OCI-LY1 (cell line): ENCODE results near the gene ROPN1L.

Experiments
- H2AFZ ChIP-seq: fragments of 200-600 bp; sonication (generic), shearing (Covaris generic); 2 replicates; pipeline ENCODE4 v1.6.0; 2014; ENCODE audit warnings: antibody characterized with exemption, mild to moderate bottlenecking, low read length
- H3F3A ChIP-seq: fragments of 200-600 bp; sonication (generic), shearing (Covaris generic); 2 replicates; pipeline ENCODE4 v1.6.0; 2014; ENCODE audit warnings: mild to moderate bottlenecking, antibody characterized with exemption, low read length, moderate library complexity; ENCODE audit not compliant: insufficient read depth
- H3K27ac ChIP-seq: fragments of 200-600 bp; sonication (generic); 2 replicates; pipeline ENCODE4 v1.5.1; 2014; ENCODE audit warnings: low read length, mixed run types, mild to moderate bottlenecking, low read depth; ENCODE audit not compliant: poor library complexity, severe bottlenecking
- H3K27me3 ChIP-seq: fragments of 200-600 bp; sonication (generic); 2 replicates; pipeline ENCODE4 v1.6.0; 2014; ENCODE audit warnings: antibody characterized with exemption, mild to moderate bottlenecking, low read length, moderate library complexity; ENCODE audit not compliant: insufficient read depth
- H3K36me3 ChIP-seq: fragments of 200-600 bp; sonication (generic); 2 replicates; pipeline ENCODE4 v1.6.1; 2014; ENCODE audit warnings: mild to moderate bottlenecking, antibody characterized with exemption, low read length, moderate library complexity, mixed read lengths; ENCODE audit not compliant: insufficient read depth
- H3K4me1 ChIP-seq: fragments of 200-600 bp; sonication (generic); 2 replicates; pipeline ENCODE4 v1.5.1; 2014; ENCODE audit warnings: mild to moderate bottlenecking, low read length, moderate library complexity; ENCODE audit not compliant: insufficient read depth, severe bottlenecking
- H3K4me2 ChIP-seq: fragments of 200-600 bp; sonication (generic), shearing (Covaris generic); 2 replicates; pipeline ENCODE4 v1.6.1; 2014; ENCODE audit warnings: low read length
- H3K4me3 ChIP-seq: fragments of 200-600 bp; sonication (generic); 2 replicates; pipeline ENCODE4 v1.5.1; 2014; ENCODE audit warnings: low read length, low read depth, mild to moderate bottlenecking, mixed read lengths; ENCODE audit not compliant: poor library complexity, severe bottlenecking
- H3K79me2 ChIP-seq: fragments of 200-600 bp; shearing (Covaris generic); 2 replicates; pipeline ENCODE4 v1.6.1; 2016; ENCODE audit warnings: mixed run types, low read length, mixed read lengths; ENCODE audit not compliant: insufficient read depth
- H3K9ac ChIP-seq: fragments of 200-600 bp; sonication (generic), shearing (Covaris generic); 2 replicates; pipeline ENCODE4 v1.6.1; 2014; ENCODE audit warnings: mild to moderate bottlenecking, low read length, mixed read lengths
- H3K9me2 ChIP-seq: fragments of 200-600 bp; sonication (generic), shearing (Covaris generic); 2 replicates; pipeline ENCODE4 v1.6.1; 2014; ENCODE audit warnings: low read depth, mild to moderate bottlenecking, low read length, mixed read lengths
- H3K9me3 ChIP-seq: fragments of 200-600 bp; shearing (Covaris generic); 2 replicates; pipeline ENCODE4 v1.6.1; 2014; ENCODE audit warnings: low read length, mixed read lengths
- H4K20me1 ChIP-seq: fragments of 200-600 bp; sonication (generic), shearing (Covaris generic); 2 replicates; pipeline ENCODE4 v1.6.0; 2016; ENCODE audit warnings: mild to moderate bottlenecking, low read length; ENCODE audit not compliant: insufficient read depth
- CTCF ChIP-seq: fragments of 200-600 bp; sonication (generic), shearing (Covaris generic); IDR thresholded peaks from 2 replicates; pipeline ENCODE4 v1.5.1; 2017; ENCODE audit warnings: mild to moderate bottlenecking, antibody characterized with exemption, low read length, moderate library complexity, mixed read lengths
- EZH2 ChIP-seq: fragments of 200-600 bp; sonication (generic), shearing (Covaris generic); IDR thresholded peaks from 2 replicates; pipeline ENCODE4 v1.8.0; 2017; ENCODE audit warnings: borderline replicate concordance, mixed run types, mild to moderate bottlenecking, antibody characterized with exemption, low read length, moderate library complexity, mixed read lengths

Gene ROPN1L

GRCh38 chr5:10484774-10485141 is 43.1 kb downstream of the ROPN1L start:
- Histone ChIP-seq H3K27ac (no peak overlapping the region), H2AFZ (no peak overlapping the region), H3K9ac (no peak overlapping the region), H3F3A (no peaks in the 10 kb centered on the region), H3K9me2 (no peaks in the 10 kb centered on the region), H3K4me3 (no peak overlapping the region), H3K27me3 (peaks cover 5% of the 10 kb centered on the region; the same call in 1 of the 2 replicates), H3K4me2 (no peak overlapping the region), H3K4me1 (no peaks in the 10 kb centered on the region), H4K20me1 (no peaks in the 10 kb centered on the region), H3K9me3 (no peaks in the 10 kb centered on the region), H3K36me3 (no peaks in the 10 kb centered on the region), H3K79me2 (no peaks in the 10 kb centered on the region)
- TF ChIP-seq EZH2 (no peak), CTCF (no peak)

- H3K4me1 ChIP-seq: no peaks in the 10 kb centered on the region
- TF ChIP-seq EZH2 (no peak), CTCF (no peak)
- no peaks in the 10 kb centered on the region for H3F3A ChIP-seq
- H2AFZ ChIP-seq: no peak overlapping the region
- no peaks in the 10 kb centered on the region for H3K9me2 ChIP-seq
- no peak overlapping the region for H3K4me3 ChIP-seq
- H3K36me3 ChIP-seq: no peaks in the 10 kb centered on the region
- H3K27ac ChIP-seq: no peak overlapping the region
- peaks cover under 1% of the 10 kb centered on the region; the same call in 1 of the 2 replicates for H3K27me3 ChIP-seq
- no peaks in the 10 kb centered on the region for H3K79me2 ChIP-seq
- no peaks in the 10 kb centered on the region for H3K9me3 ChIP-seq
- no peak overlapping the region for H3K9ac ChIP-seq
- no peak overlapping the region for H3K4me2 ChIP-seq
- no peaks in the 10 kb centered on the region for H4K20me1 ChIP-seq
Observed at GRCh38 chr5:10485142-10485795, 43.6 kb downstream of the ROPN1L start.

- H2AFZ ChIP-seq: no peak overlapping the region
- H3K9ac ChIP-seq: no peak overlapping the region
Observed at GRCh38 chr5:10485897-10486296, 44.2 kb downstream of the ROPN1L start.

More at GRCh38 chr5:10485897-10486296, 44.2 kb downstream of the ROPN1L start:
- no peaks in the 10 kb centered on the region for H3K4me1 ChIP-seq
- H3K4me3 ChIP-seq: no peak overlapping the region
- no peaks in the 10 kb centered on the region for H3F3A ChIP-seq
- no peaks in the 10 kb centered on the region for H3K36me3 ChIP-seq
- no peaks in the 10 kb centered on the region for H3K79me2 ChIP-seq
- no peaks in the 10 kb centered on the region; the same call in 1 of the 2 replicates for H3K27me3 ChIP-seq
- H3K4me2 ChIP-seq: no peak overlapping the region
- no peak for TF ChIP-seq EZH2
- TF ChIP-seq CTCF: no peak
- H4K20me1 ChIP-seq: no peaks in the 10 kb centered on the region
- H3K9me3 ChIP-seq: no peaks in the 10 kb centered on the region
- H3K9me2 ChIP-seq: no peaks in the 10 kb centered on the region
- no peak overlapping the region for H3K27ac ChIP-seq
